ENCODE data around the gene PDE4D.

The PDE4D gene

DNA sequence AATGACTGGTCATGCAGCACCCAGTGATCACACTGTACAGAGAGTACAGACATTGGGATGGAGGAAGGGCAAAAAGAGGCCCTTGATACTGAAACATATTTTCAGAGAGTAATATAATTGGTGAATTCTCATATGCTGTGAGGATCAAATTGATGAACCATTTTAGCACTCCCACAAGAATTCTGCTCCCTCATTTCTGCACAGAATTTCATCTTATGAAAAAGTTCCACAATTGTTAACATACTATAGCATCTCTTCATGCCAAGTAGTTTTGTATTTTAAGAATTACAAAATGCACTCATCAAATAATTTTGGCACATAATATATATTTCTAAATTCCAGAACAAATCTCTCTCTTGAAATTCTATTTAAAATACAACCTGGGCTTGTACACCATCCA, 351.2 kb downstream of the PDE4D start:
- DNase-seq = no peak

DNA sequence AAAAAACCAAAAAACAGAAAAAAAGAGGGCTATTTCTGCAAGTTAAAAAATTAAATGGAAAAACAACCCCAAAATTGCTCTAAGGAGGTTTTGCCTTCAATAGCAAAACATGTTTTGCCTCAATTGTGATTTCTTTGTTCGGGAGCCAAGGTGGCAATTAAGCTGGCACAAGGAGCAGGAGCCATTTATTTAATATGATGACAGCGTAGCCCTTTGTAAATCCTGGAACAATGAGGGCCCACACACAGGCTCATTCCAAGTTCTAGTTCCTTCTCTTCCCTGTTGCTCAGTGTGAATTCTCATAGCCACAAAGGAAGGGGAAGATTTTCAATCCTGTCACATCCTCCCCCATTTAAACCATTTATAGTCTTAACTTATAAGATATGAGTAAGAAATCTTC, 353.2 kb downstream of the PDE4D start:
- no peak for DNase-seq

DNA sequence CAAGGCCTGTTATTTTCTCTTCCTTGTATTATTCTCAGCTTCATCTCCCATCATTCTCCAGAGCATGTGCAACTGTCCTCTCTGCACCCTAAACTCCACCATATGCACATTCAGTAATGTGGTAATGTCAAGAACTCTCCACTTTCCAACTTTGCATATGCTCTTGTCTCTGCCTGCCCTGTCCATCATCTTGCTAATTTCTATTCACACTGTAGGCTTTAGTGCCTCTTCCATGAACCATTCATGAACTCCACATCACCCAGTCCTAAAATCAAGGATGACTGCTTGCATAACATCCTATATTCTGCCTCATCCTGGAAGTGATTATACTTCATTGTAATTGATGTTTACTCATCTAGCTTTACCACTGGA, 354.8 kb downstream of the PDE4D start:
- DNase-seq = no peak

DNA sequence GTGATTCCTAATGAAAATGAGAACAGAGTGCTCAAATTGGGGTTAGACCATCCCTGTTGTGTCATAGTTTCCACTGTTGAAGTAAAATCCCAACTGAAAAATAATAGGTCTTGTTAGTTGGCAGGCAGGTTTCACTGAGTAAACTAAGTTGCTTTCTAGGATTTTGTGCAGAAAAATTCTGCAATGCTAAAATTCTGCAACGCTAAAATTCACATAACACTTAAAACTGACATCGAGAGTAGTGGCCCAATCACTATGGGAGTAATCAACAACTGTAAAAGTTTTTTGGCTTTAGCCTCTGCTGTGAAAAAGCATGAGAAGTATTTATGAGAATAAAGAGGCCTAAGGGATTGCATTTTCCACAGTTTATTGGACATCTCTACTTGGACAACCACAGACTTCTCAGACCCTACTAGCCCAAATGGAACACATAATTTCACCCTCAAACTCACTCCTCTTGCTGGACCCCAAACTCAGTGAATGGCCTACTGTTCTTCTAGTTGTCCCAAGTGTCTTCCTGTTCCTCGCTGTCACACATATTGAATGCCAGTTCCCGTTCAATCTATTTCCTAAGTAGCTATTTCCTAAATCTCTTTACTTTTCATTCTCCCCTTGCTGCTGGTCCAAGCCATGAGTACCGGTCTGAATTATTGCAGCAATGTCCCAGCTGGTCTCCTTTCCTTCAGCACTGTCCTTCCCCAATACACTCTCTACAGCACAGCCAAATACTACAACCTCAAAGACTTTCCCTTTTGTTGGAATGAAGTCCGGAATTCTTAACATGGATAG, 355.4 kb downstream of the PDE4D start:
- no peak for DNase-seq

DNA sequence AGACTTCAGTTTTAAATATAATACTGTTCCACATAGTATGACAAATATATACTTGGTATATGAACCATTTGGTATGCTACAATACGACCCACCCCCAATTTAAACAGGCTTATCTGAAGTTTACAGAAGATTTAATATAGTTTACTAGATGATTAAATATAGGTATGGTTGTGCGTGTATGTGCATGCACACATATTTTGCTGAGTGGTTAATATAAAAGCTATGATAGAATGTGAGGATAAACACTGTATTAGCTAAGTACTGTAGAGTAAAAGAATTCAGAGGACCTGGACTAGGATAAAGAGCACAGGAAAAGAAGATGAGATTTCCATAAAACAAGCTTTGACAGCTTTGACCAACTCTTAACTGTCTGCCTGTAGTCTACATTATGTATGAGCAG, 356.7 kb downstream of the PDE4D start:
- DNase-seq = no peak

DNA sequence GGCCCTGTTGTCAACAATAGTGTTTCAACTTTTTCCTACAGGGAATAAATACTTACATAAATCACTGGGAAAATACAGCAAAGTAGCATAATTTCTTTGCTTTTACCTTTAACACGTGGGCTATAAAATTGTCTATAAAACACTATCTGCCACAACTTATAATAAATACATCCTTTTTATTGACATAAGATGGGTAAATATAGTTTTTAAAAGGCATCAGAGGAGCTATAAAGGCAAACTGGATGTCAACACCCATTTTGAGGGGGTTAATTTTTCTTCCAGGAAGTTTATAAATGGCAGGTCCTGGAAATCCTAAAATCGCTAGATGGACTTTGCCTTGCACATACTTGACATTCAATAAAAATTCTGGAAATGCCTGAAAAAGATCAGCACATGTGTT, 358.0 kb downstream of the PDE4D start:
- DNase-seq = no peak

DNA sequence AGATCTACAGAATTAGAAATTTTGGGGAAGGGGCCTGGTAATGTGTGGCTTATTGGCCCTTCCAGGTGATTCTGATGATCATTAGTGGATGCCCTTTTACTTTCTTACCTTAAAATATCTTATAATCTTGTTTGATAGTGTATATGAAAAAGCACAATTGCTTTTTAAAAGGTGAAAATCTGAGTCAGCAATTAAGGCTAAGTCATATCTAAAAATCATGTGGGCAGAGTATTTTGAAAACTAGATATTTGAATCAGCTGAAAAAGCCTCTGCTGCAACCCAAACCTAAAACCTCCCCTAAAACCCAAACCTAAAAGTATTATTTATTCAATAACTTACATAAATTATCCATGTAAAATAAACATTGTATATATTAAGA, 359.8 kb downstream of the PDE4D start:
- DNase-seq = no peak

DNA sequence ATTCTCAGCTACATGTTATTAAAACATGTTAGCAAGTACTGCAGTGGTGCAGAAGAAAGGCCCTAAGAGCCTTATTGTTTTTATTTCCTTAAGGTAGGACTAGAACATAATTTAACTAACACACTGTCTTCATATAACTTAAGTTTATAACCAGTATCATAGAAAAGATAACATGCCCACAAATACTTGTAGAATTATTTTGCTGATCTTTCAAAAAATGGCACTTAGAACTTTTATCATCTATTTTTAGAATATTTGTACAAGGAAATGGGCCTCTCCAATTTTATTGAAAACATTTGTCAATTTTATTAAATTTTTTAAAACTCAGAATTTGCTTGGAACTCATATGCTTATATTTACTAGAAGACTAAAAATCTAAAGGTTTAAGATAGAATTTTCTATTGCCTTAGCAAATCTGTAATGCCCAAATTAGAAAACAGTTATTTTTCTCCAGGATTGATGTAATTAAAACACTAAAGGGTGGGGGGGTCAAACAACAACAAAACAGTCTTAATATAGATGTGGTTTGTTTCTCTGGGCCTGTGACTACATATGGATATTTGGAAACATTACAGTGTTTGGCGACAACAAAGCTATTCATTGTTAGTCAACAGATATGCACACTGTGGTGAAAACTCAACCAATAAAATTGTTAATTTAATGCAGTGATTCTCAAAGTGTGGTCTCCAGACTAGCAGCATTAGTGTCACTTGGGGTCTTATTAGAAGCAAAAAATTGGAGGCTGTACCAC, 360.4 kb downstream of the PDE4D start:
- DNase-seq = no peak

DNA sequence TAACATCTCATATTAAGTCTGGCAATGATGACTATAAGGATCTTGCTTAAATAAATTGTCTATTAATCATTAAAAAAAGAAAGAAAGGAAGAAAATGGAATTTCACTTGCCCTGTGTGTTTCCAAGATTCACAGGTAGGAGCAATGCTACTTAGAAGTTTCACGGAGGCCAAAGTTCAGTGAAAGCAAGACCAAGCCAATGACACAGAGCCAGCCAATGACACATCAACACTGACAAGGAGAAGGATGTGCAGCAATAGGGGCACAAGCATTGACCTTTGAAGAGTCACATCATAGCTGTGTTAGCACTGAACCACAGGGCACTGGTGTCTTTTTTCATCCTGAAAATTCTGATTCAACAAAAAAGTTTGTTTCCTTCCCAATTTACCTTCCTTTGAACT, 364.3 kb downstream of the PDE4D start:
- DNase-seq = no peak

DNA sequence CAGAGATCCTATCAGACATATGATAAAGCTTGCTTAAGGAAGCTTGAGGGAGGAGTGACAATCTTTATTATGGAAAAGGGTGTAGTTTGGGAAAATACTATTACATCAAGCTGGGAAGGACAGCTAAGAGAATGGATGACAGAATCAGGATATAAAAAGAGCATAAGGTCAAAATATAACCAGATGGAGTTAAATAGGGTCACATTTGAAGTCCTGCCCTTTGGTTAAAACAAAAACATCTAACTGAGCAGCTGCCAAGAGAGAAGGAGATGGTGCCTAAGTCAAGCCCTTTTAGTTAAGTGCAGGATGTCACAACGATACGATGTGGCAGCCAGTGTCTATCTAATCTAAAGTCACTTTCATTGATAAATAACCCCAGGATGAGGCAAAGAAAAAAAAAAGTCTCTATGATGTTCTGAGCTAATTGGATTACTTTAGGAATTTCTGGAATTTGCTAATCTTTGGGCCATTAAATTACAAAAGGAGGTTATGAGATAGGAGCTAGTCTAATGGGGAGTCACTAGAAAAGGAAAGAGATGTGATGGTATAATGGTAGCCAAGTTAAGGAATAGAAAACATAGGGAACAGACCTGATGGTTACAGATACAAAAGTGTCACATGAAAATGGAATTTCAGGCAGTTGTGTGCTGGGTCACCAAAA, 365.2 kb downstream of the PDE4D start:
- DNase-seq = no peak

DNA sequence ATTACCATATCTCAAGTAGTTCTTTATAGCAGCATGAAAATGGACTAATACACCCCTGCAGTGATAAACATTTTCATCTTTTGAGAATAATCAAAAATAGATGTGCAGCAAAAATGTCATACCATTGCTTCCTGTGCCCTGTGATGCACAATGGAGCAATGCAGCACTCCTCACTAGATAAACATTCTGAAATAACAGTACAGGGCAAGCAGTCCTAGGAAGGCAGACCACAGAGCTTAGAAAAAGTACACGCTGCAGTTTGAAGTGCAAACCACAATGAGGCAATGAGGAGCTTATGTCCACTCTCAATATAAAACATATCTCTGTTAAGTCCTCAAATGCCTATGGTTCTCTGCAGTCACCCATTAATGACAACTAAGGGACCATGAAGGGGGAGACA, 367.6 kb downstream of the PDE4D start:
- no peak for DNase-seq

DNA sequence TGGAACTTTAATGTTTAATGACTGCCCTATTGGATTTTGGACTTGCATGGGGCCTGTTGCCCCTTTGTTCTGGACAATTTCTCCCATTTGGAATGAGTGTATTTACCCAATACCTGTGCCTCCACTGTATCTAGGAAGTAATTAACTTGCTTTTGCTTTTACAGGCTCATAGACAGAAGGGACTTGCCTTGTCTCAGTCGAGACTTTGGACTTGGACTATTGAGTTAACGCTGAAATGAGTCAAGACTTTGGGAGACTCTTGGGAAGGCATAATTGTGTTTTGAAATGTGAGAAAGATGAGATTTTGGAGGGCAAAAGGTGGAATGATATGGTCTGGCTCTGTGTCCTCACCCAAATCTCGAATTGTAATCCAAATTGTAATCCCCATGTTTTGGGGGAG, 368.2 kb downstream of the PDE4D start:
- no peak for DNase-seq

DNA sequence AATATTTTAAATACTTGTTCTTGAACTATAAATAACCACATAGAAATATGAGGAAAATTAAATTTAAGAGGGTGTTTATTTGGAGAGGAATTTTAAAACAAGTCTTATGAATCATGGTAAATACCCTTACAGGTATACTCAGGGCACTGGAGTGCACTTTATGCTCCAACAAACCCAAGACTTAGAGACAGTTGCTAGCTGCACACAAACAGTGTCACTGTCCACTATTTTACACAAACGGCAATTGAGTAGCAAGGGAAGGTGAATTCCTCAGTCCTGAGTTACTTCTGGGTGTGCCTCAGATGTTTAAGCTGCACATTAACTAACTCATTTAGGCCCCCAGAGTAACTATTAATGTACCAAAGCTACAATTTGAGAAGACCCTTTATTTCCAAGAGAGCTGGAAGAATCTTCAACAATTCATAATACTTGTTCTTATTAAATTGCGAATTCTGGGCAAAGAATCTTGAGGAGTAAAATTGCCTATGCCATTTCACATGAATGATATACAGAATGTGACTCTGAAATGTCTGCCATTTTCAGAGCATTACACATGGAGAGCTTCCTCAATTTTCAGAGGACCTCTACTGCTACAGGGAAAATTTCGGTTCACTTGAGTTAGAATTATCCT, 371.2 kb downstream of the PDE4D start:
- DNase-seq = no peak

DNA sequence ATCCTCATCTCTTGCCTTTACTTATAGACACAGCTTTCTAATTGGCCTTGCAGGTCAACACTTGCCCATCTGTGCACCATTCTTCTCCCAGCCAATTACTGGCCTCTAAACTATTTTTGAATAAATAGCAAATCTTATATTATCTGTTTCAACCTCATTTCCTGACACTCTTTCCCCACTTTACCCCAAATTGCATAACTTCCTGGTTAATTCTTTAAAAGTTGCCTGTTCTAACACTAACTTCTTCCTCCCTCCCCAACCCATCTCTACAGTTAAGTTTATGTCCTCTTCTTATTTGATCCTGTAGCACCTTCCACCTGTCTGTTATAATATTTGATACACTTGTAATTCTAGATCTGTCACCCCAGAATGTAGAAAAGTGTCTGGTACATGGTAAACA, 372.1 kb downstream of the PDE4D start:
- no peak for DNase-seq

DNA sequence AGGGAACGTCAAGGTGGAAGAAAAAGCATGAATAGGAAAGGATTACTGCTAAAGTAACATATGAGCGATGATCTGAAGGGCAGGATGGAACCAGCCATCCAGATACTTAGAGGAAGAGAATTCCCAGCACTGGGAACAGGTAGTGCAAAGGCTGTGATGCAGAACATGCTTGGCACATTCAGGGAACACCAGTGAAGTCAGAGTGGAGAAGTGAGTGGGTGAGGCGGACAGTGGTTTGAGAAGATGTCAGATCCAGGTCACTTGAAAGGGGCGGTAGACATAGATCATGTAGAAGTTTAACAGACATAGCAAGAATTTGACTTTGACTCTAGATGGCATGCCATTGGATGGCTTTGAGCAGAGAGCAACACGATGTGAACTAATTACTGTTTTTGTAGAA, 374.2 kb downstream of the PDE4D start:
- no peak for DNase-seq

DNA sequence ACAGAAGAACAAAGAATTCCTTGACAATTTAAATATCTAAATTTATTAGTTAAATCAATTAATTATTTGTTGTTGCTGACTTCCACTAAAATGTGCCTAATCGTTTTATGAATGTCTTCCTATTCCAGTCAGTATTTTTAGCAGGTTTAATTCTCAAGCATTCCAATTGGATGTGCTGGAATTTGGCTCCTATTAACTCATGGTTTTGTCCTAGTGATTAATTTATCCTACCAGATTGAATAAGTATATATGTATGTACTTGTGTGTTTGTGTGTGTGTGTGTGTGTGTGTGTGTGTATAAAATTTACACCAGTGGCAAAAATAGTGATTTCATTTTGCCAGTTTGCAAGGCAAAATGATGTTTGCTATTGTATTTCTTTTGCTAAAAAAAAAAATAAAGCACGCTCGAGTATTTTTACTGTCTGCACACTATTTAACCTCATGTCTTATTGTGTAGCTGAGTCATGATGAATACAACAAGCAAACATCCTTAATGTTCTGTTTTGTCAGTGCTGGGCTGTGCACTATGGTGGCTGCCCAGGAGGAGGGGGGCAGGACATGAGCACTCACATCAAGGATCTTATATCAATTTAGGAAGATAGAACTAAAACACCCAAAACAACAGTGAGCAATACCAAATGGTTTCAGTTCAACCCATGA, 375.5 kb downstream of the PDE4D start:
- no peak for DNase-seq

DNA sequence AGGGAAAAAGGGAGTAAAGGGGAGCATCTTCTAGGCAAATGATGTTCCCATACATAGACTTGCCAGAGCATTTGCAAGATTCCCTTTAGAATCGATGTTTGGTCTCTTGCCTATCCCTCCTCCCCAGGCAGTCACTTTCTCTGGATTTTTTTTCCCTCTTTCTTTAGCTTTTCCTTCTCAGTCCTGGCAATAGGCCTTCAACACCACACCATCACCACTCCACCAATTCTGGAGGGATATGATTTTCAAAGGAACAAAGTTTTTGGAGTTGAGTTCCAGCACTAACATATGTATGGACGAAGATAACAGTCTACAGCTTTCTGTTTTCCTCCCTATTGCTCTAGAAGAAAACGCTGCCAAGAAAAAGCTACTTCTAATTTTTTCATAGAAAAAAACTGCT, 377.4 kb downstream of the PDE4D start:
- no peak for DNase-seq

DNA sequence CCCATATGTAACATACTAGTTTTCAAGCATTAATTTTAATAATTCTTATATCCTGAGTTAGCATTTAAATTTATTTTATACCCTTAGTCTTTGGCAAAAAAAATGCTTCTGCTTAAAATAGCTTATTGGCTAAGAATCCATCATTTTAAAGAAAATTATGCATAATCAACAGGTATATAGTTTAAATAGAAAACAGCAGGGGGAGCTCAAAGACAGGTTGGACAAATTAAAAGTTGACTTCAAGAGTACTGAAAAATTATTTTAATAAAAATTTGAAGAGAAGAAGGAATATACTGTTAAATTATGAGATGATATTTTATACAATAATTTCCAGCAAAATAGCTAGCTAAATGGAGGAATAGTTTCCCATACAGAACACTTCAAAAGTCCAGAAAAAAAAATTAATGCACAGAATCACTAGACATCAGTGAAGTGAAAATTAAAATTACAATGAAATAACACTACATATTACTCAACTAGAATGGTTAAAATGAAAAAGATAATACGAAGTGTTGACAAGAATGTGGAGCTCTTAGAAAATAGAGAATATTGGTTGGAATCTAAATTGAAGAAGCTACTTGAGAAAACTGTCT, 387.1 kb downstream of the PDE4D start:
- DNase-seq = no peak

DNA sequence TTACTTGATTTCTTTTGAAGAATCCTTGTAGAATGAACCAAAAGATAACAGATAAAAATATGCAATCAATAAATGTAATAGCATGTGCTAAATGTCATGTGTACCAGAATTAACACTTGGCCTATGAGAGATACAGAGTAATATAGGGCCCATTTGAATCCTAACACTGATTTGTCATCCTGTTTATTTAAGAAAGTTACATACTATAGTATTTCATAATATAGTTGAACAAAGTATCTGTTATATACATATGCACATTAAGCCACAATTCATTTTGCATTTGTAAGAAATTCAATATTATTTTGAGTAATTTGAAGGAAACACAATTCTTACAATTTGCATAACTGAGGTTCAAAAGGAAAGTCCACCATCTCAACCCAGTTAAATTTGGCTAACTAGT, 389.5 kb downstream of the PDE4D start:
- DNase-seq = no peak

DNA sequence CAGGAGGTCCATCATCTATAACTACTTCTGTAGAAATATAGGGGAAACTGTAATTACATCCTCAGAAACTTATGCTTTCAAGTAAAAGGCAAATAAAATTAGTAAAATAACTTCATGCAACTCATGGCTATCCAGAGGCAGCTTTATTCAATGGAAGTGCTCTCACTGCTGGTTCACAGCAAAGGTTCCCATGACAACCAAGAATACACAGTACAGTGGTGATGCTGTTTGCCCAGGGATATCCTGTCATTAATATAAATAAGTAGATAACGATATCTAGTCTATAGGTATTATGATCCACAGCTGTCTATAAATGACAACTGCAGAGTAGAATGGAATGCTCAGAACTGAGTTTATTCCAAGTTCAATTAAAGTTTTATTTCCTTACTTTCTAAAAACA, 390.3 kb downstream of the PDE4D start:
- no peak for DNase-seq

DNA sequence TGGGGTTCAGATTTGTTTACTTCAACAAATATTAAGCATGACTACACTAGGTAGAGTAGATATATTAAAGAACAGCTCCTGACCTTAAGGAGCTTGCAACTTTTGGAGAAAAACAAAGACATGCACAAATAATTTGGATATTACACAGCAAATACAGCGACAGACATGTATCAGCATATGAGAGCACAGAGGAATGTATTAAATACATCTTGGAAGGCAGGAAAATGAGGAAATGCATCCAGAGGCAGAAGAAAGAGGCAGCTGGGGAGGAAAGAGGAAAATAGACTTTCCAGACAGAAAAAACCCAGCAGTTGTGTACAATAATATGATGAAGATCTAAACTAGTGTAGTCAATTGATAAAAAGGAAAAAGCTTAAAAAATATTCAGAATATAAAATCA, 392.2 kb downstream of the PDE4D start:
- DNase-seq = no peak

DNA sequence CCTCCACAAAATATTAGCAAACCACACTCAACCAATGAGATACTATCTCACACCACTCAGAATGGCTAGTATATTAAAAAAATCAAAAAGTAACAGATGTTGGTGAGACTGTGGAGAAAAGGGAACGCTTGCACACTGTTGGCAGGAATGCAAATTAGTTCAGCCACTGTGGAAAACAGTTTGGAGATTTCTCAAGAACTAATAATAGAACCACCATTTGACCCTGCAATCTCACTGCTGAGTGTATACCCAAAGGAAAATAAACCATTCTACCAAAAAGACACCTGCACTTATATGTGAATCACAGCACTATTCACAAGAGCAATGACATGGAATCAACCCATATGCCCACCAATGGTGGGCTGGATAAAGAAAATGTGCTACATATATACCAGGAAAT, 393.5 kb downstream of the PDE4D start:
- DNase-seq = no peak

DNA sequence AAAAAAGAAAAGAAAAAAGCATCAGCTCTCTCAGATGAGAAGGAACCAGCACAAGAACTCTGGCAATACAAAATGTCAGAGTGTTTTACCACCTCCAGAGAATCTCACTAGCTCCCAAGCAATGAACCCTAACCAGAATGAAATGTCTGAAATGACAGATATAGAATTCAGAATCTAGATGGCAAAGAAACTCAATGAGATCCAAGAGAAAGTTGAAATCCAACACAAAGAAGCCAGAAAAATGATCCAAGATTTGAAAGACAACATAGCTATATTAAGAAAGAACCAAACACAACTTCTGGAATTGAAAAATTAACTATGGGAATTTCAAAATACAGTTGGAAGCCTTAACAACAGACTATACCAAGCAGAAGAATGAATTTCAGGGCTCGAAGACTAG, 396.3 kb downstream of the PDE4D start:
- no peak for DNase-seq

Data from left hindlimb (tissue), 1 donor.